ENCODE data around the gene METTL25B. TPM values are rescaled to one million over a fixed set of nuclear protein-coding genes. Genes with fewer than 3 reads are reported as not detected.

Gene METTL25B
- total and polyA plus RNA-seq, 2 of the 13 experiments (the other 11 are each of a cell fraction or from before 2014, with no cell fraction given): 11.9 to 24.0 TPM

DNA sequence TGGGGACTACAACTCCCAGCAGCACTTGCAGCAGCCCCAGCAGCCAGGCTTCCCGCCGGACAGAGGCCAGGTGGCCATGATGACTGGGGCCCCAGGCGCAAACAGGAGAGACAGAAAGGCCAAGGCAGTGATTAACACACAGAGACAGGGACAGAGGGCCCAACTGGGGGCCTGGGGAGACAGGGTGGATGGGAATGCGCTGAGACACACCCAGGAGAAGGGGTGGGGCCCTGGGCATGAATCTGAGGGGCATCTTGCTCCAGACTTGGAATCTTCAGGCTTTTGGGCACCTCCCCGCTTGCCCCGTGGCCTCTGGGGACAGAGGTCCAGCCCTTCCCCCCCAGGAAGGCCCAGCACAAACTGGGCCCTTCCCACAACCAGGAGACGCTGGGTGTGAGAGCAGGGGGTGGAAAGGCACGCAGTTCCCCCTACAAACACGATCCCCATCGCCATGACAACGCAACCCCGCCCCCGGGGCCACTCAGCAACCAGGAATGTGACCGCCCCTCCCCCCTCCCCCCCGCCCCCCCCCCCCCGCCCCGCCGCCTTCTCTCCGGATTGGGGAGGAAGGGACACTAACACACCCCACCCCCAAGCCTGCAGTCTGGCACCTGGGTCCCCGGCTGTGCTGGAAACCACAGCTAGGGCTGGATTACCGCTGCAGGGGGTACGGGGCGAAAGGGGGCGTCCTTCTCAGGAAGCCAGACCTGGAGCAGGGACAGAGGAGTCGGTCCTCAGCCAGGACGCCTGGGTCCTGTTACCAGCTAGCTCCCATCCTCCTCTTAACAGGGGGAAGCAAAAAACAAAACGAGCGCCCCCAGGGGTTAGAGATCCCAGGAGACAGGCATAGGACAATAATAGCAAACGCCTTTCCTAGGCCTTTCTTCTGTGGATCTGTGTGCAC lies 18.7 kb downstream of the METTL25B start (continued):
- TF ChIP-seq HDAC1 (CRISPR knock-in tag; IDR thresholded peaks at IDR 0.05): peak; percentile 42; the same call in 1 of the 2 replicates
- TF ChIP-seq RFX5 (IDR thresholded peaks at IDR 0.05; ENCODE audit: low read depth, low read length): no peak
- no peak for TF ChIP-seq ZNF570 (CRISPR knock-in tag; IDR thresholded peaks at IDR 0.05; ENCODE audit: borderline replicate concordance)
- TF ChIP-seq ZNF530 (CRISPR knock-in tag; IDR thresholded peaks at IDR 0.05; ENCODE audit: low read depth): no peak
- no peak for TF ChIP-seq ZBTB42 (CRISPR knock-in tag; IDR thresholded peaks at IDR 0.05)
- no peak for TF ChIP-seq HOXD1 (CRISPR knock-in tag; IDR thresholded peaks at IDR 0.05)
- TF ChIP-seq ZNF644 (CRISPR knock-in tag; IDR thresholded peaks at IDR 0.05; ENCODE audit: low read depth): no peak
- TF ChIP-seq ZNF441 (CRISPR knock-in tag; IDR thresholded peaks at IDR 0.05; ENCODE audit: borderline replicate concordance): no peak
- peak; percentile 30; the same call in 1 of the 2 replicates for TF ChIP-seq SALL1 (CRISPR knock-in tag; IDR thresholded peaks at IDR 0.05)
- TF ChIP-seq, protein P1, sequence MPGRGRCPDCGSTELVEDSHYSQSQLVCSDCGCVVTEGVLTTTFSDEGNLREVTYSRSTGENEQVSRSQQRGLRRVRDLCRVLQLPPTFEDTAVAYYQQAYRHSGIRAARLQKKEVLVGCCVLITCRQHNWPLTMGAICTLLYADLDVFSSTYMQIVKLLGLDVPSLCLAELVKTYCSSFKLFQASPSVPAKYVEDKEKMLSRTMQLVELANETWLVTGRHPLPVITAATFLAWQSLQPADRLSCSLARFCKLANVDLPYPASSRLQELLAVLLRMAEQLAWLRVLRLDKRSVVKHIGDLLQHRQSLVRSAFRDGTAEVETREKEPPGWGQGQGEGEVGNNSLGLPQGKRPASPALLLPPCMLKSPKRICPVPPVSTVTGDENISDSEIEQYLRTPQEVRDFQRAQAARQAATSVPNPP (CRISPR knock-in tag; IDR thresholded peaks at IDR 0.05): no peak
- no peak for TF ChIP-seq IRX3 (CRISPR knock-in tag; IDR thresholded peaks at IDR 0.05; ENCODE audit: borderline replicate concordance, low read depth)
- TF ChIP-seq, protein P2, sequence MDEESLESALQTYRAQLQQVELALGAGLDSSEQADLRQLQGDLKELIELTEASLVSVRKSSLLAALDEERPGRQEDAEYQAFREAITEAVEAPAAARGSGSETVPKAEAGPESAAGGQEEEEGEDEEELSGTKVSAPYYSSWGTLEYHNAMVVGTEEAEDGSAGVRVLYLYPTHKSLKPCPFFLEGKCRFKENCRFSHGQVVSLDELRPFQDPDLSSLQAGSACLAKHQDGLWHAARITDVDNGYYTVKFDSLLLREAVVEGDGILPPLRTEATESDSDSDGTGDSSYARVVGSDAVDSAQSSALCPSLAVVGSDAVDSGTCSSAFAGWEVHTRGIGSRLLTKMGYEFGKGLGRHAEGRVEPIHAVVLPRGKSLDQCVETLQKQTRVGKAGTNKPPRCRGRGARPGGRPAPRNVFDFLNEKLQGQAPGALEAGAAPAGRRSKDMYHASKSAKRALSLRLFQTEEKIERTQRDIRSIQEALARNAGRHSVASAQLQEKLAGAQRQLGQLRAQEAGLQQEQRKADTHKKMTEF (CRISPR knock-in tag; IDR thresholded peaks at IDR 0.05): peak; percentile 54
- TF ChIP-seq DR1 (CRISPR knock-in tag; IDR thresholded peaks at IDR 0.05): no peak
- TF ChIP-seq ZNF777 (CRISPR knock-in tag; IDR thresholded peaks at IDR 0.05): peak; percentile 28; the same call in 1 of the 2 replicates
- no peak for TF ChIP-seq ZNF616 (CRISPR knock-in tag; IDR thresholded peaks at IDR 0.05; ENCODE audit: low read depth)
- no peak for TF ChIP-seq PHF5A (CRISPR knock-in tag; IDR thresholded peaks at IDR 0.05; ENCODE audit: low read depth, unreplicated experiment)
- no peak for TF ChIP-seq ZNF615 (CRISPR knock-in tag; IDR thresholded peaks at IDR 0.05; ENCODE audit: borderline replicate concordance)
- TF ChIP-seq ZNF556 (CRISPR knock-in tag; IDR thresholded peaks at IDR 0.05; ENCODE audit: borderline replicate concordance): no peak
- TF ChIP-seq, protein P3, sequence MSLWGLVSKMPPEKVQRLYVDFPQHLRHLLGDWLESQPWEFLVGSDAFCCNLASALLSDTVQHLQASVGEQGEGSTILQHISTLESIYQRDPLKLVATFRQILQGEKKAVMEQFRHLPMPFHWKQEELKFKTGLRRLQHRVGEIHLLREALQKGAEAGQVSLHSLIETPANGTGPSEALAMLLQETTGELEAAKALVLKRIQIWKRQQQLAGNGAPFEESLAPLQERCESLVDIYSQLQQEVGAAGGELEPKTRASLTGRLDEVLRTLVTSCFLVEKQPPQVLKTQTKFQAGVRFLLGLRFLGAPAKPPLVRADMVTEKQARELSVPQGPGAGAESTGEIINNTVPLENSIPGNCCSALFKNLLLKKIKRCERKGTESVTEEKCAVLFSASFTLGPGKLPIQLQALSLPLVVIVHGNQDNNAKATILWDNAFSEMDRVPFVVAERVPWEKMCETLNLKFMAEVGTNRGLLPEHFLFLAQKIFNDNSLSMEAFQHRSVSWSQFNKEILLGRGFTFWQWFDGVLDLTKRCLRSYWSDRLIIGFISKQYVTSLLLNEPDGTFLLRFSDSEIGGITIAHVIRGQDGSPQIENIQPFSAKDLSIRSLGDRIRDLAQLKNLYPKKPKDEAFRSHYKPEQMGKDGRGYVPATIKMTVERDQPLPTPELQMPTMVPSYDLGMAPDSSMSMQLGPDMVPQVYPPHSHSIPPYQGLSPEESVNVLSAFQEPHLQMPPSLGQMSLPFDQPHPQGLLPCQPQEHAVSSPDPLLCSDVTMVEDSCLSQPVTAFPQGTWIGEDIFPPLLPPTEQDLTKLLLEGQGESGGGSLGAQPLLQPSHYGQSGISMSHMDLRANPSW (CRISPR knock-in tag; IDR thresholded peaks at IDR 0.05; ENCODE audit: borderline replicate concordance): no peak; the same call in 1 of the 2 replicates
- no peak for TF ChIP-seq SMAD3 (CRISPR knock-in tag; IDR thresholded peaks at IDR 0.05)
- TF ChIP-seq, protein P4, sequence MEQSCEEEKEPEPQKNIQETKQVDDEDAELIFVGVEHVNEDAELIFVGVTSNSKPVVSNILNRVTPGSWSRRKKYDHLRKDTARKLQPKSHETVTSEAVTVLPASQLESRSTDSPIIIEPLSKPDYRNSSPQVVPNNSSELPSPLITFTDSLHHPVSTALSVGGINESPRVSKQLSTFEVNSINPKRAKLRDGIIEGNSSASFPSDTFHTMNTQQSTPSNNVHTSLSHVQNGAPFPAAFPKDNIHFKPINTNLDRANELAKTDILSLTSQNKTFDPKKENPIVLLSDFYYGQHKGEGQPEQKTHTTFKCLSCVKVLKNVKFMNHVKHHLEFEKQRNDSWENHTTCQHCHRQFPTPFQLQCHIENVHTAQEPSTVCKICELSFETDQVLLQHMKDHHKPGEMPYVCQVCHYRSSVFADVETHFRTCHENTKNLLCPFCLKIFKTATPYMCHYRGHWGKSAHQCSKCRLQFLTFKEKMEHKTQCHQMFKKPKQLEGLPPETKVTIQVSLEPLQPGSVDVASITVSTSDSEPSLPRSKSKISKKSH (CRISPR knock-in tag; IDR thresholded peaks at IDR 0.05; ENCODE audit: borderline replicate concordance): no peak

All from HepG2 (cell line).